ENCODE data around the gene PCDHB4.
A peak's percentile ranks its signal among the peaks of the same experiment; 100 is the strongest.
"Not testable (repeated sequence)": the region's sequence is repeated elsewhere in the genome, so short reads cannot be mapped to it uniquely, and the experiment has no call there.

The PCDHB4 gene

DNA sequence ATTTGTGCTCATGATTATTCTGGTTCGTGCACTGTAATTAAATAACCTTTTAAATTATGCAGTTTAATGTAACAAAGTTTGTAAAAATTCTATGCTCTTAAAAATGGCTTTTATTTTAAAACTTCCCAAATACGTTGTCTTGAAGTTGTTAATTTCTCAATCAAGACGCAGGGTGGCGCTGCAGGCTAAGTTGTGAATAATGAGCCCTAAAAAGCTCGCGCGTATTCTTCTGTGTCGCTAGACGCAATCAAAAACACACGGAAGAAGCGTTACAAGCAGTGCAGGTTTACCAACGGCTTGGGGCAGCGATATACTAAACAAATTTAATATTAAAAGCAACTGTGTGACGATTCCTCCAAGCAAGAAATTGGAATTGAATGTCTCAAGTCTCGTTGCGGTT lies at the start of gene PCDHB4:
Gene PCDHB4 (plus strand): TSS at position 256 of the 400 bp plus-strand sequence. CDS start 181 bp downstream, outside the sequence.
- TF ChIP-seq CTCF (IDR thresholded peaks at IDR 0.05) = peak; percentile 31
- TF ChIP-seq ZFX (IDR thresholded peaks at IDR 0.05; ENCODE audit: borderline replicate concordance) = no peak
- no peak within 1 kb of the TSS for H3K27ac ChIP-seq

DNA sequence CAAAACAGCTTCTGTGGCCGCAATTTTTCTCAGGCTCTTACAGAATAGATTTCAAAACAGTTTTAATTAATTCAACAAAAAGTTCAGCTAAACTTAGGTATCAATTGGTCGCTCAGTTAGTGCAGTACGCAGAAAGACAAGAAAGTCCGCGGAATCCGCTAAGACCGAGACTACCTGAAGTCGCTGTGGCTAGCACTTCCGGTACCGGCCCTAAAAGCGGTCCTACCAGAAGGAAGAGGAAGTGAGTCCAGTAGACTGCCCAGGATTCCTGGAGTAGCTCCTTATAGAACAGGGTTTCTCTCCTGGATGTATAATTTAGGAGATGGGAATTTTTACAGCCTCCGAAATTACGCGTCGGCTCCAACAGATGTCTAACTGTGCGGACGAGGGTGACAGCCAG lies 43.8 kb upstream of the PCDHB4 start:
- no peak overlapping the region for H3K27ac ChIP-seq
- TF ChIP-seq CTCF (IDR thresholded peaks at IDR 0.05) (no peak), ZFX (IDR thresholded peaks at IDR 0.05; ENCODE audit: borderline replicate concordance) (no peak)

- TF ChIP-seq CTCF (IDR thresholded peaks at IDR 0.05) = no peak
- TF ChIP-seq ZFX (IDR thresholded peaks at IDR 0.05; ENCODE audit: borderline replicate concordance) = no peak
These were observed 39.4 kb upstream of the PCDHB4 start for GRCh38 chr5:141082228-141082627.

GRCh38 chr5:141084487-141084989 lies 37.1 kb upstream of the PCDHB4 start:
- TF ChIP-seq ZFX (IDR thresholded peaks at IDR 0.05; ENCODE audit: borderline replicate concordance) (no peak), CTCF (IDR thresholded peaks at IDR 0.05) (peak; percentile 90)
- peak overlapping the region; percentile 65 for H3K27ac ChIP-seq

More at GRCh38 chr5:141082228-141082627, 39.4 kb upstream of the PCDHB4 start:
- H3K27ac ChIP-seq = no peak overlapping the region

- TF ChIP-seq ZFX (IDR thresholded peaks at IDR 0.05; ENCODE audit: borderline replicate concordance) (no peak), CTCF (IDR thresholded peaks at IDR 0.05) (peak; percentile 91)
- peak within 1 kb of the TSS; percentile 54 for H3K27ac ChIP-seq
These were observed 26.9 kb upstream of the PCDHB4 start, which contains the start of gene PCDHB2 for GRCh38 chr5:141094481-141095262. TSS of gene PCDHB2 (plus strand) at chr5:141094615. CDS start at chr5:141094791, 176 bp downstream.

DNA sequence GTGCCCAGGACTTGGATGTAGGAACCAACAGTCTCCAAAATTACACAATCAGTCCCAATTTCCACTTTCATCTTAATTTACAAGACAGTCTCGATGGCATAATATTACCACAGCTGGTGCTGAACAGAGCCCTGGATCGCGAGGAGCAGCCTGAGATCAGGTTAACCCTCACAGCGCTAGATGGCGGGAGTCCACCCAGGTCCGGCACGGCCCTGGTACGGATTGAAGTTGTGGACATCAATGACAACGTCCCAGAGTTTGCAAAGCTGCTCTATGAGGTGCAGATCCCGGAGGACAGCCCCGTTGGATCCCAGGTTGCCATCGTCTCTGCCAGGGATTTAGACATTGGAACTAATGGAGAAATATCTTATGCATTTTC lies 26.4 kb upstream of the PCDHB4 start:
- peak overlapping the region; percentile 54 for H3K27ac ChIP-seq
- no peak for TF ChIP-seq ZFX (IDR thresholded peaks at IDR 0.05; ENCODE audit: borderline replicate concordance)
- no peak for TF ChIP-seq CTCF (IDR thresholded peaks at IDR 0.05)

DNA sequence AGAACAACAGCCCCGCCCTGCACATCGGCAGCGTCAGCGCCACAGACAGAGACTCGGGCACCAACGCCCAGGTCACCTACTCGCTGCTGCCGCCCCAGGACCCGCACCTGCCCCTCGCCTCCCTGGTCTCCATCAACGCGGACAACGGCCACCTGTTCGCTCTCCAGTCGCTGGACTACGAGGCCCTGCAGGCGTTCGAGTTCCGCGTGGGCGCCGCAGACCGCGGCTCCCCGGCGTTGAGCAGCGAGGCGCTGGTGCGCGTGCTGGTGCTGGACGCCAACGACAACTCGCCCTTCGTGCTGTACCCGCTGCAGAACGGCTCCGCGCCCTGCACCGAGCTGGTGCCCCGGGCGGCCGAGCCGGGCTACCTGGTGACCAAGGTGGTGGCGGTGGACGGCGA lies 25.4 kb upstream of the PCDHB4 start:
- not testable (repeated sequence) for H3K27ac ChIP-seq

DNA sequence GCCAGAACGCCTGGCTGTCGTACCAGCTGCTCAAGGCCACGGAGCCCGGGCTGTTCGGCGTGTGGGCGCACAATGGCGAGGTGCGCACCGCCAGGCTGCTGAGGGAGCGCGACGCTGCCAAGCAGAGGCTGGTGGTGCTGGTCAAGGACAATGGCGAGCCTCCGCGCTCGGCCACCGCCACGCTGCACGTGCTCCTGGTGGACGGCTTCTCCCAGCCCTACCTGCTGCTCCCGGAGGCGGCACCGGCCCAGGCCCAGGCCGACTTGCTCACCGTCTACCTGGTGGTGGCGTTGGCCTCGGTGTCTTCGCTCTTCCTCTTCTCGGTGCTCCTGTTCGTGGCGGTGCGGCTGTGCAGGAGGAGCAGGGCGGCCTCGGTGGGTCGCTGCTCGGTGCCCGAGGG lies 25.0 kb upstream of the PCDHB4 start:
- not testable (repeated sequence) for H3K27ac ChIP-seq

Measured in 22Rv1 (cell line).